A549 (cell line): Measurements from ENCODE around the gene FOXK1. TPM values are rescaled to one million over a fixed set of nuclear protein-coding genes. Genes with fewer than 3 reads are reported as not detected.

Experiments used
- ATAC-seq, 2 experiments: fragments of 200-7000 bp in 1 of 2; fragments of >200 bp in 1 of 2; cut with Nextera tagmentation in 1 of 2; cut with Tn5 transposase in 1 of 2; 3 replicates each; pipeline versions ENCODE4 v1.8.0 to v1.9.1; 2018 to 2020; ENCODE audit warnings: mild to moderate bottlenecking in 1 of 2, moderate library complexity in 1 of 2
- CTCF ChIA-PET: fragments of 300-600 bp; sonication (Branson Sonifier 250); formaldehyde crosslinking; extraction: SDS; loops from one replicate; lab custom pipeline; 2021; ENCODE audit warnings: antibody characterized with exemption, inconsistent platforms; lab: Yijun Ruan, JAX
- POLR2A ChIA-PET: fragments of 350-600 bp; formaldehyde crosslinking; extraction: SDS; loops from one replicate; lab custom pipeline; 2021; ENCODE audit warnings: antibody characterized with exemption, inconsistent platforms; lab: Yijun Ruan, JAX
- DNase-seq, 2 experiments: peaks; one replicate each; pipeline versions ENCODE4 v3.0.0 to v3.0.0-alpha.2; 2011 to 2016; ENCODE audit warnings: low read depth in 1 of 2, low spot score in 1 of 2
- FAIRE-seq: peaks from 2 replicates; lab custom pipeline; 2011; peaks lifted over from hg19 to GRCh38; lab: Jason Lieb, UNC
- H3K27ac ChIP-seq, 2 experiments: fragments of >200 bp; sonication (Bioruptor Twin); formaldehyde crosslinking; 3 replicates each; pipeline ENCODE4 v1.5.1; 2016 to 2017
- H3K4me1 ChIP-seq: fragments of >200 bp; sonication (Bioruptor Twin); formaldehyde crosslinking; 3 replicates; pipeline ENCODE4 v1.6.1; 2016
- H3K4me2 ChIP-seq: fragments of >200 bp; sonication (Bioruptor Twin); formaldehyde crosslinking; 3 replicates; pipeline ENCODE4 v1.6.1; 2016
- H3K4me3 ChIP-seq: fragments of >200 bp; sonication (Bioruptor Twin); formaldehyde crosslinking; 3 replicates; pipeline ENCODE4 v1.5.1; 2016
- H3K9me3 ChIP-seq: fragments of >200 bp; sonication (Bioruptor Twin); formaldehyde crosslinking; 3 replicates; pipeline ENCODE4 v1.6.1; 2016
- CBX8 ChIP-seq: fragments of 200-600 bp; sonication (generic); IDR thresholded peaks from 2 replicates; pipeline ENCODE4 v1.6.1; 2016
- CHD2 ChIP-seq: fragments of 150-350 bp; IDR thresholded peaks from 2 replicates; pipeline ENCODE4 v1.6.1; 2014; ENCODE audit warnings: low read length; ENCODE audit not compliant: partially characterized antibody
- EHMT2 ChIP-seq: fragments of 200-600 bp; sonication (generic); IDR thresholded peaks from 2 replicates; pipeline ENCODE4 v1.6.1; 2016; ENCODE audit warnings: antibody characterized with exemption, low read depth, mild to moderate bottlenecking, moderate library complexity
- HDAC2 ChIP-seq: fragments of 200-600 bp; sonication (generic); IDR thresholded peaks from 2 replicates; pipeline ENCODE4 v1.6.1; 2016
- HES2 ChIP-seq: fragments of >200 bp; sonication (Bioruptor Twin); formaldehyde crosslinking; IDR thresholded peaks from 2 replicates; pipeline ENCODE4 v1.6.1; 2016
- JUNB ChIP-seq: fragments of >200 bp; sonication (Bioruptor Twin); formaldehyde crosslinking; IDR thresholded peaks from 2 replicates; pipeline ENCODE4 v1.6.1; 2016
- MAFK ChIP-seq: fragments of 450-650 bp; IDR thresholded peaks from 2 replicates; pipeline ENCODE4 v1.6.1; 2014; ENCODE audit not compliant: partially characterized antibody
- MYC ChIP-seq: IDR thresholded peaks from 2 replicates; pipeline ENCODE4 v1.6.1; 2012; ENCODE audit warnings: mild to moderate bottlenecking, inconsistent platforms, low read length, improper control_type of control experiment, borderline replicate concordance
- NFE2L2 ChIP-seq: fragments of 150-350 bp; conservative IDR thresholded peaks from 2 replicates; pipeline ENCODE4 v1.6.1; 2014; ENCODE audit warnings: low read length
- NR3C1 ChIP-seq: fragments of >200 bp; sonication (Bioruptor Twin); formaldehyde crosslinking; IDR thresholded peaks from 3 replicates; pipeline ENCODE4 v1.6.1; 2017
- SMC3 ChIP-seq: fragments of >200 bp; sonication (Bioruptor Twin); formaldehyde crosslinking; IDR thresholded peaks from 3 replicates; pipeline ENCODE4 v1.6.1; 2018; ENCODE audit warnings: inconsistent platforms
- WGBS: methylation state at CpG from one replicate; pipeline ENCODE4 v1.1.6; 2017; ENCODE audit errors: missing lambda C conversion rate; 5-methylcytosine and 5-hydroxymethylcytosine counted together
- polyA plus RNA-seq, 4 experiments: library from polyadenylated mRNA; depleted of rRNA in 3 of 4; stranded (reverse); fragments of >200 nt; fragmentation: RNase III in 1 of 4; extraction: RNeasy Plus Mini Kit Qiagen cat#74134 plus additional on column Dnase treatment in 1 of 4; gene quantifications; 2 replicates in 3 of 4; 3 replicates in 1 of 4; pipeline ENCODE4 v1.2.3, GENCODE V29; 2011 to 2017
- TF ChIP-seq, protein P1 (sequence below): fragments of 150-350 bp; IDR thresholded peaks from 2 replicates; pipeline ENCODE4 v1.6.1; 2014; ENCODE audit warnings: low read depth, mild to moderate bottlenecking, low read length
- TF ChIP-seq, protein P2 (sequence below): fragments of 250-450 bp; sonication (Bioruptor Pico); IDR thresholded peaks from 2 replicates; pipeline ENCODE4 v1.5.0; 2020; ENCODE audit warnings: low read depth, mild to moderate bottlenecking, moderate library complexity
- TF ChIP-seq, protein P3 (sequence below): fragments of >200 bp; sonication (Bioruptor Twin); formaldehyde crosslinking; IDR thresholded peaks from 3 replicates; pipeline ENCODE4 v1.5.1; 2016
- TF ChIP-seq, protein P4 (sequence below): fragments of >200 bp; sonication (Bioruptor Twin); formaldehyde crosslinking; IDR thresholded peaks from 3 replicates; pipeline ENCODE4 v1.6.1; 2016

Gene FOXK1
- polyA plus RNA-seq, 2 of the 4 experiments (the other 2 are of a cell fraction), result 6.8 to 10.9 TPM

DNA sequence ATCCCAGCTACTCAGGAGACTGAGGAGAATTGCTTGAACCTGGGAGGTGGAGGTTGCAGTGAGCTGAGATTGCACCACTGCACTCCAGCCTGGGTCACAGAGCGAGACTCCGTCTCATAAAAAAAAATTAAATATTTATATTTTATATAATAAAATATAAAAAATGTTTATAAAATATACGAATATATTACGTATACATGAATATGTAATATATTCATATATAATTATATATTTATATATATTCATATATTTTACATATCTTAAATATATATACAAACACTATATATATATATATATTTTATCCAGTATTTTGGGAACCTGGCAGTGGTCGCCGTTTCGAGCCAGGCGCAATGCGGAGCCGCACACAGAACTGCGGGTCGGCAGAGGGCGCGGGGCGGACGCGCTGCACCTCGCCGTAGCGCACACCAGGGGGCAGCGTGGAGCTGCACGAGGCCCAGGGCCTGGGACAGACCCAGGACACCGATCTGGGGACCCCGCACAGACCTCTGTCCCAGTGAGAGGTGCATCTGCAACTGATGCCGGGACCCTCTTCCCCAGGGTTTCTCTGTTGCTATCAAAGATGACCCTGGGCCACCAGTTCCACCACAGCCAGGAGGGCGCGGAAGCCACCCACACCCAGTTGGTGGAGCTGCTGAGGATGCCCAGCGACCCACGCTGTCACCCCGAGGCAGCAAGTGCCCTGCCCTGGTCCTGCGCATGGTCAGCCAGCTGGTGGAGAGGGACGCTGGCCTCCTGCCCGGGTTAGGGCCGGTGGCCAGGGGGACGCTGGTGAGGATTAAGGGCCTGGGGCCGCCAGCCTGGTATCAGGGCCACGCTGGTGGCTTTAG, 116.0 kb downstream of the FOXK1 start (continued):
- TF ChIP-seq, protein P1, sequence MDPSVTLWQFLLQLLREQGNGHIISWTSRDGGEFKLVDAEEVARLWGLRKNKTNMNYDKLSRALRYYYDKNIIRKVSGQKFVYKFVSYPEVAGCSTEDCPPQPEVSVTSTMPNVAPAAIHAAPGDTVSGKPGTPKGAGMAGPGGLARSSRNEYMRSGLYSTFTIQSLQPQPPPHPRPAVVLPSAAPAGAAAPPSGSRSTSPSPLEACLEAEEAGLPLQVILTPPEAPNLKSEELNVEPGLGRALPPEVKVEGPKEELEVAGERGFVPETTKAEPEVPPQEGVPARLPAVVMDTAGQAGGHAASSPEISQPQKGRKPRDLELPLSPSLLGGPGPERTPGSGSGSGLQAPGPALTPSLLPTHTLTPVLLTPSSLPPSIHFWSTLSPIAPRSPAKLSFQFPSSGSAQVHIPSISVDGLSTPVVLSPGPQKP, result no peak
- TF ChIP-seq, protein P2, sequence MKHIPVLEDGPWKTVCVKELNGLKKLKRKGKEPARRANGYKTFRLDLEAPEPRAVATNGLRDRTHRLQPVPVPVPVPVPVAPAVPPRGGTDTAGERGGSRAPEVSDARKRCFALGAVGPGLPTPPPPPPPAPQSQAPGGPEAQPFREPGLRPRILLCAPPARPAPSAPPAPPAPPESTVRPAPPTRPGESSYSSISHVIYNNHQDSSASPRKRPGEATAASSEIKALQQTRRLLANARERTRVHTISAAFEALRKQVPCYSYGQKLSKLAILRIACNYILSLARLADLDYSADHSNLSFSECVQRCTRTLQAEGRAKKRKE (CRISPR knock-in tag), result no peak
- TF ChIP-seq CBX8 (no peak), MYC (no peak), CHD2 (peak; percentile 32), EHMT2 (no peak), JUNB (no peak), MAFK (no peak), HDAC2 (no peak), NR3C1 (no peak)
- TF ChIP-seq, protein P3, sequence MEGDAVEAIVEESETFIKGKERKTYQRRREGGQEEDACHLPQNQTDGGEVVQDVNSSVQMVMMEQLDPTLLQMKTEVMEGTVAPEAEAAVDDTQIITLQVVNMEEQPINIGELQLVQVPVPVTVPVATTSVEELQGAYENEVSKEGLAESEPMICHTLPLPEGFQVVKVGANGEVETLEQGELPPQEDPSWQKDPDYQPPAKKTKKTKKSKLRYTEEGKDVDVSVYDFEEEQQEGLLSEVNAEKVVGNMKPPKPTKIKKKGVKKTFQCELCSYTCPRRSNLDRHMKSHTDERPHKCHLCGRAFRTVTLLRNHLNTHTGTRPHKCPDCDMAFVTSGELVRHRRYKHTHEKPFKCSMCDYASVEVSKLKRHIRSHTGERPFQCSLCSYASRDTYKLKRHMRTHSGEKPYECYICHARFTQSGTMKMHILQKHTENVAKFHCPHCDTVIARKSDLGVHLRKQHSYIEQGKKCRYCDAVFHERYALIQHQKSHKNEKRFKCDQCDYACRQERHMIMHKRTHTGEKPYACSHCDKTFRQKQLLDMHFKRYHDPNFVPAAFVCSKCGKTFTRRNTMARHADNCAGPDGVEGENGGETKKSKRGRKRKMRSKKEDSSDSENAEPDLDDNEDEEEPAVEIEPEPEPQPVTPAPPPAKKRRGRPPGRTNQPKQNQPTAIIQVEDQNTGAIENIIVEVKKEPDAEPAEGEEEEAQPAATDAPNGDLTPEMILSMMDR, result peak; percentile 96

- ChIA-PET POLR2A (no interaction called here), CTCF (interaction anchor here (0.6 to 6.3 kb wide), 37 partner anchors 8 to 1344 kb away, joined by 3 to 58 read pairs (median 5); partner anchors contain the start of gene RADIL)
- Histone ChIP-seq H3K4me2 (no peak overlapping the region), H3K4me3 (no peak overlapping the region), H3K9me3 (no peaks in the 10 kb centered on the region), H3K27ac (no peak overlapping the region; a peak in 1 of 6 replicates), H3K4me1 (no peaks in the 10 kb centered on the region)
- DNase-seq, result no peak
- FAIRE-seq, result no peak
- ATAC-seq, result peak; percentile 8 to 30; a peak in 4 of 6 replicates
- TF ChIP-seq HES2, result no peak
- TF ChIP-seq EHMT2, result no peak
- TF ChIP-seq CHD2, result no peak
- WGBS, result 70% methylated on average over 14 of the region's 15 CpGs
These were observed 116.7 kb downstream of the FOXK1 start for GRCh38 chr7:4798706-4799235.

- 78% methylated on average over 20 of the region's 39 CpGs for WGBS
- FAIRE-seq, result no peak
- Histone ChIP-seq H3K27ac (no peak overlapping the region), H3K4me1 (no peaks in the 10 kb centered on the region), H3K9me3 (no peaks in the 10 kb centered on the region), H3K4me2 (no peak overlapping the region), H3K4me3 (no peak overlapping the region)
- CTCF ChIA-PET, result interaction anchor here (0.8 to 6.3 kb wide), 14 partner anchors 8 to 374 kb away, joined by 3 to 58 read pairs (median 7); partner anchors contain the start of gene RADIL
- TF ChIP-seq NFE2L2 (no peak), SMC3 (no peak), MYC (no peak)
- TF ChIP-seq, protein P4, sequence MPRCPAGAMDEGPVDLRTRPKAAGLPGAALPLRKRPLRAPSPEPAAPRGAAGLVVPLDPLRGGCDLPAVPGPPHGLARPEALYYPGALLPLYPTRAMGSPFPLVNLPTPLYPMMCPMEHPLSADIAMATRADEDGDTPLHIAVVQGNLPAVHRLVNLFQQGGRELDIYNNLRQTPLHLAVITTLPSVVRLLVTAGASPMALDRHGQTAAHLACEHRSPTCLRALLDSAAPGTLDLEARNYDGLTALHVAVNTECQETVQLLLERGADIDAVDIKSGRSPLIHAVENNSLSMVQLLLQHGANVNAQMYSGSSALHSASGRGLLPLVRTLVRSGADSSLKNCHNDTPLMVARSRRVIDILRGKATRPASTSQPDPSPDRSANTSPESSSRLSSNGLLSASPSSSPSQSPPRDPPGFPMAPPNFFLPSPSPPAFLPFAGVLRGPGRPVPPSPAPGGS, result no peak
- peak; percentile 13 to 16; a peak in 3 of 6 replicates for ATAC-seq
- POLR2A ChIA-PET, result no interaction called here
- no peak for DNase-seq
These were observed 117.6 kb downstream of the FOXK1 start for GRCh38 chr7:4799508-4800268.
